SK-N-SH treated with all-trans-retinoic acid at 6 μM for 48 hours (cell line): Measurements from ENCODE around the gene JAK1.

ENCODE experiments used
- CREB5 ChIP-seq: fragments of 250-450 bp; sonication (Bioruptor Pico); IDR thresholded peaks from 2 replicates; pipeline ENCODE4 v1.5.1; 2020; ENCODE audit warnings: low read depth, mild to moderate bottlenecking, moderate library complexity
- POU6F1 ChIP-seq: fragments of 250-450 bp; sonication (Bioruptor Pico); IDR thresholded peaks from 2 replicates; pipeline ENCODE4 v1.8.0; 2021; ENCODE audit warnings: low read depth, mild to moderate bottlenecking, moderate library complexity, borderline replicate concordance
- ZFP3 ChIP-seq: fragments of 250-450 bp; sonication (Bioruptor Pico); IDR thresholded peaks from 2 replicates; pipeline ENCODE4 v1.5.0; 2020; ENCODE audit warnings: mild to moderate bottlenecking, moderate library complexity

GRCh38 chr1:64922336-64922735 is 44.0 kb downstream of the JAK1 start:
- TF ChIP-seq CREB5 (CRISPR knock-in tag): no peak
- TF ChIP-seq POU6F1: no peak
- TF ChIP-seq ZFP3 (CRISPR knock-in tag): no peak
